Measurements from ENCODE around the gene DNMBP. TPM values are rescaled to one million over a fixed set of nuclear protein-coding genes. Genes with fewer than 3 reads are reported as not detected.

Gene DNMBP
- total and polyA plus RNA-seq, 2 of the 8 experiments (the other 6 are each of a cell fraction or from before 2014, with no cell fraction given) = 19.1 to 26.4 TPM

DNA sequence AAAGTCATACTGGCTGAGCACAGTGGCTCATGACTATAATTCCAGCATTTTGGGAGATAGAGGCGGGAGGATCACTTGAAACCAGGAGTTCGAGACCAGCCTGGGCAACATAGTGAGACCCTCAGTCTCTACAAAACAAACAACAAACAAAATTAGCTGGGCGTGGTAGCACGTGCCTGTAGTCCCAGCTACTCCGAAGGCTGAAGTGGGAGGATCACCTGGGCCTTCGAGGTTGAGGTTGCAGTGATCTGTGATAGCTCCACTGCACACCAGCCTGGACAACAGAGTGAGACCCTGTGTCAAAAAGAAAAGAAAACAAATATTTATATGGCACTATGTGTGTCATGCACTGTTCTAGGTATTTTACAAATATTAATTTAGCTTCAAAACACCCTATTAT lies 94.3 kb downstream of the DNMBP start:
- Histone ChIP-seq H3K4me1 (replicated peaks in 1 of 4; ENCODE audit: control insufficient read depth in 3 of 4, insufficient read depth in 4 of 4, low read length in 3 of 4) (peaks cover 4 to 12% (median 9%) of the 10 kb centered on the region in 4 experiments; a peak in 6 of 7 replicates), H2AK5ac (ENCODE audit: low read depth, low read length) (0 out of 2 replicates have a peak overlapping the region, but pooled peaks have one; percentile 70), H4K20me1 (replicated peaks in 1 of 2; ENCODE audit: control insufficient read depth in 1 of 2, insufficient read depth in 2 of 2, low read length in 2 of 2) (no peaks in the 10 kb centered on the region), H3K36me3 (ENCODE audit: control insufficient read depth in 2 of 4, insufficient read depth in 4 of 4, low read length in 3 of 4) (peaks cover 0 to 3% (median 0%) of the 10 kb centered on the region in 4 experiments; a peak in 3 of 8 replicates), H3K23me2 (ENCODE audit: low read depth, low read length) (peaks cover 6% of the 10 kb centered on the region), H3K4me3 (ENCODE audit: extremely low read depth in 1 of 4, insufficient read depth in 2 of 4, low read depth in 3 of 4, low read length in 4 of 4) (no peak overlapping the region; a peak in 1 of 8 replicates), H3K27ac (ENCODE audit: low read depth, low read length) (no peak overlapping the region), H3K18ac (ENCODE audit: extremely low read depth, low read length) (no peak overlapping the region; the same call in 1 of the 2 replicates), H4K8ac (ENCODE audit: extremely low read depth, insufficient read depth, low read length) (no peak overlapping the region), H3K4me2 (ENCODE audit: insufficient read depth in 1 of 2, low read depth in 2 of 2, low read length in 2 of 2) (no peak overlapping the region), H3K56ac (replicated peaks; ENCODE audit: insufficient read length, low read depth, low read length) (no peak overlapping the region), H2BK5ac (ENCODE audit: low read depth, low read length) (peak overlapping the region; percentile 66; the same call in 1 of the 2 replicates), H2BK15ac (ENCODE audit: low read length) (no peak overlapping the region), H3K4ac (replicated peaks; ENCODE audit: insufficient read length, low read depth, low read length) (no peak overlapping the region), H4K5ac (ENCODE audit: insufficient read length, low read depth, low read length) (no peak overlapping the region), H3K9ac (replicated peaks in 1 of 4; ENCODE audit: extremely low read depth in 1 of 4, low read depth in 3 of 4, low read length in 3 of 4) (no peak overlapping the region), H3K27me3 (replicated peaks in 1 of 4; ENCODE audit: control insufficient read depth in 3 of 4, extremely low read depth in 1 of 4, insufficient read depth in 3 of 4, low read length in 3 of 4) (no peaks in the 10 kb centered on the region), H2BK20ac (ENCODE audit: low read length) (peak overlapping the region; percentile 9; the same call in 1 of the 2 replicates), H4K91ac (replicated peaks; ENCODE audit: insufficient read length, low read length) (no peak overlapping the region), H3K23ac (ENCODE audit: insufficient read length) (no peak overlapping the region), H3K79me2 (ENCODE audit: control insufficient read depth in 1 of 2, insufficient read depth in 2 of 2, low read length in 2 of 2) (peaks cover 7 to 40% of the 10 kb centered on the region in 2 experiments), H2BK12ac (ENCODE audit: low read depth, low read length) (peak overlapping the region; percentile 85; the same call in 1 of the 2 replicates), H3K14ac (ENCODE audit: insufficient read length) (no peak overlapping the region), H2AFZ (ENCODE audit: low read length) (no peak overlapping the region), H3K9me3 (ENCODE audit: insufficient read depth in 2 of 2, low read depth in 1 of 2, low read length in 1 of 2) (no peaks in the 10 kb centered on the region), H2BK120ac (replicated peaks; ENCODE audit: low read depth, low read length) (no peak overlapping the region), H3K79me1 (ENCODE audit: low read depth, low read length) (peaks cover 2% of the 10 kb centered on the region; the same call in 1 of the 2 replicates)
- WGBS, 2 experiments (ENCODE audit: extremely low coverage in 1 of 2, insufficient coverage in 1 of 2, insufficient read length in 1 of 2, insufficient replicate concordance in 2 of 2, low coverage in 1 of 2, low lambda C conversion rate in 2 of 2, missing lambda C conversion rate in 1 of 2) = 95% methylated on average over 6 of the region's 6 CpGs; no CpG with 5 or more reads in 1 of the 2 experiments
- CTCF ChIA-PET (ENCODE audit: partially characterized antibody) = interaction anchor here (0.6 to 3.7 kb wide), 6 partner anchors 9 to 131 kb away, joined by 3 to 43 read pairs (median 3); partner anchors contain the start of gene DNMBP
- DNase-seq (ENCODE audit: low read depth in 1 of 2, low spot score in 2 of 2) (no peak), FAIRE-seq (no peak)
- POLR2A ChIA-PET (ENCODE audit: partially characterized antibody) = interaction anchor here (0.6 to 2.1 kb wide), 7 partner anchors 11 to 112 kb away, joined by 3 to 7 read pairs (median 4); partner anchors contain the start of gene DNMBP
- TF ChIP-seq KDM1A (IDR thresholded peaks at IDR 0.05; ENCODE audit: borderline replicate concordance, low read length) (0 out of 2 replicates have a peak, but pooled peaks have one; percentile 68), SIRT6 (IDR thresholded peaks at IDR 0.05; ENCODE audit: low read length) (no peak), RFX5 (IDR thresholded peaks at IDR 0.05; ENCODE audit: borderline replicate concordance, low read depth, low read length) (no peak), GTF2F1 (IDR thresholded peaks at IDR 0.05; ENCODE audit: borderline replicate concordance, low read depth, low read length) (no peak), BRCA1 (IDR thresholded peaks at IDR 0.05; ENCODE audit: low read depth, low read length) (no peak), MAFK (IDR thresholded peaks at IDR 0.05; ENCODE audit: low read depth, low read length) (no peak)

All from H1 (cell line).